Measurements from ENCODE around the gene MVP. TPM values are rescaled to one million over a fixed set of nuclear protein-coding genes. Genes with fewer than 3 reads are reported as not detected.

The MVP gene
- total and polyA plus RNA-seq, 2 experiments from 2014 or later: 121 to 146 TPM

Small RNAs within 50 kb of the gene (small RNA-seq; reads per million reads assigned to genes)
- not detected for gene AC009133.6
- gene AC120114.4: not detected

Other genes starting within 250 kb of the MVP start
- gene SPN, start 157.2 kb upstream of the MVP start, total RNA-seq: 0.03 and 0.08 TPM in 2 replicates
- 0.05 and 0.57 TPM in 2 replicates for gene SPN, start 157.2 kb upstream of the MVP start, polyA plus RNA-seq
- 217 and 222 TPM in 2 replicates for gene QPRT, start 141.3 kb upstream of the MVP start, total RNA-seq
- 340 and 371 TPM in 2 replicates for gene QPRT, start 141.3 kb upstream of the MVP start, polyA plus RNA-seq
- 0.10 TPM in 1 of 2 replicates, not detected in the other for gene C16orf54, start 74.5 kb upstream of the MVP start, total RNA-seq
- 0.16 and 0.52 TPM in 2 replicates for gene C16orf54, start 74.5 kb upstream of the MVP start, polyA plus RNA-seq
- gene ZG16, start 42.2 kb upstream of the MVP start, total RNA-seq: 2.1 and 3.0 TPM in 2 replicates
- gene ZG16, start 42.2 kb upstream of the MVP start, polyA plus RNA-seq: 1.9 and 2.7 TPM in 2 replicates
- 42.6 and 43.3 TPM in 2 replicates for gene KIF22, start 29.7 kb upstream of the MVP start, total RNA-seq
- gene KIF22, start 29.7 kb upstream of the MVP start, polyA plus RNA-seq: 42.5 and 44.5 TPM in 2 replicates
- gene MAZ, start 13.9 kb upstream of the MVP start, total RNA-seq: 123 and 132 TPM in 2 replicates
- gene MAZ, start 13.9 kb upstream of the MVP start, polyA plus RNA-seq: 190 and 192 TPM in 2 replicates
- 7.0 and 8.0 TPM in 2 replicates for gene PRRT2, start 8.3 kb upstream of the MVP start, total RNA-seq
- gene PRRT2, start 8.3 kb upstream of the MVP start, polyA plus RNA-seq: 11.1 and 23.9 TPM in 2 replicates
- 31.6 and 39.3 TPM in 2 replicates for gene PAGR1, start 4.3 kb upstream of the MVP start, total RNA-seq
- 48.5 and 53.4 TPM in 2 replicates for gene PAGR1, start 4.3 kb upstream of the MVP start, polyA plus RNA-seq
- 94.1 and 97.1 TPM in 2 replicates for gene CDIPT, start 42.8 kb downstream of the MVP start, total RNA-seq
- 143 and 147 TPM in 2 replicates for gene CDIPT, start 42.8 kb downstream of the MVP start, polyA plus RNA-seq
- 18.0 and 36.1 TPM in 2 replicates for gene SEZ6L2, start 79.1 kb downstream of the MVP start, total RNA-seq
- gene SEZ6L2, start 79.1 kb downstream of the MVP start, polyA plus RNA-seq: 39.9 and 45.8 TPM in 2 replicates
- 12.6 and 18.6 TPM in 2 replicates for gene ASPHD1, start 80.0 kb downstream of the MVP start, total RNA-seq
- gene ASPHD1, start 80.0 kb downstream of the MVP start, polyA plus RNA-seq: 35.5 and 40.0 TPM in 2 replicates
- gene KCTD13, start 105.8 kb downstream of the MVP start, total RNA-seq: 5.3 and 14.3 TPM in 2 replicates
- gene KCTD13, start 105.8 kb downstream of the MVP start, polyA plus RNA-seq: 18.8 and 23.5 TPM in 2 replicates
- 106 and 119 TPM in 2 replicates for gene TMEM219, start 141.6 kb downstream of the MVP start, total RNA-seq
- gene TMEM219, start 141.6 kb downstream of the MVP start, polyA plus RNA-seq: 175 and 189 TPM in 2 replicates
- 28.0 and 33.4 TPM in 2 replicates for gene TAOK2, start 153.4 kb downstream of the MVP start, total RNA-seq
- gene TAOK2, start 153.4 kb downstream of the MVP start, polyA plus RNA-seq: 24.3 and 24.5 TPM in 2 replicates
- 10.6 and 12.4 TPM in 2 replicates for gene HIRIP3, start 175.2 kb downstream of the MVP start, total RNA-seq
- 9.0 and 12.9 TPM in 2 replicates for gene HIRIP3, start 175.2 kb downstream of the MVP start, polyA plus RNA-seq
- 61.2 and 99.9 TPM in 2 replicates for gene INO80E, start 175.8 kb downstream of the MVP start, total RNA-seq
- gene INO80E, start 175.8 kb downstream of the MVP start, polyA plus RNA-seq: 14.0 and 17.6 TPM in 2 replicates
- gene DOC2A, start 190.6 kb downstream of the MVP start, total RNA-seq: 6.8 and 6.9 TPM in 2 replicates
- 11.4 and 13.0 TPM in 2 replicates for gene DOC2A, start 190.6 kb downstream of the MVP start, polyA plus RNA-seq
- not detected in 2 replicates for gene C16orf92, start 202.7 kb downstream of the MVP start, total RNA-seq
- not detected in 2 replicates for gene C16orf92, start 202.7 kb downstream of the MVP start, polyA plus RNA-seq
- not detected in 2 replicates for gene TLCD3B, start 210.8 kb downstream of the MVP start, total RNA-seq
- gene TLCD3B, start 210.8 kb downstream of the MVP start, polyA plus RNA-seq: not detected in 2 replicates
- 392 and 397 TPM in 2 replicates for gene ALDOA, start 245.3 kb downstream of the MVP start, total RNA-seq
- 882 and 924 TPM in 2 replicates for gene ALDOA, start 245.3 kb downstream of the MVP start, polyA plus RNA-seq